ENCODE results near the gene PROSER3.
A peak's percentile ranks its signal among the peaks of the same experiment; 100 is the strongest.

PROSER3 gene

GRCh38 chr19:35738021-35738886 lies 19.7 kb upstream of the PROSER3 start:
- DNase-seq (ENCODE audit: low spot score), result no peak
- no peak for FAIRE-seq

- FAIRE-seq, result no peak
Observed at GRCh38 chr19:35738887-35739229, 19.1 kb upstream of the PROSER3 start.

GRCh38 chr19:35739275-35740107 lies 18.5 kb upstream of the PROSER3 start:
- DNase-seq (ENCODE audit: low spot score), result no peak
- no peak for FAIRE-seq

More at GRCh38 chr19:35738887-35739229, 19.1 kb upstream of the PROSER3 start:
- no peak for DNase-seq (ENCODE audit: low spot score)

GRCh38 chr19:35740108-35740422 lies 17.9 kb upstream of the PROSER3 start:
- FAIRE-seq, result no peak
- DNase-seq (ENCODE audit: low spot score), result no peak

- FAIRE-seq (peak; percentile 45), DNase-seq (ENCODE audit: low spot score) (peak; percentile 81)
Observed at GRCh38 chr19:35740423-35741202, 17.4 kb upstream of the PROSER3 start.

GRCh38 chr19:35741203-35741515 lies 16.8 kb upstream of the PROSER3 start:
- FAIRE-seq, result no peak

GRCh38 chr19:35742121-35742724 lies 15.8 kb upstream of the PROSER3 start, which contains the start of gene IGFLR1:
IGFLR1 (minus strand) TSS chr19:35742452; CDS start chr19:35741180, 1,272 bp downstream.
- FAIRE-seq, result no peak
- DNase-seq (ENCODE audit: low spot score), result no peak

More at GRCh38 chr19:35741203-35741515, 16.8 kb upstream of the PROSER3 start:
- no peak for DNase-seq (ENCODE audit: low spot score)

GRCh38 chr19:35743640-35744429 lies 14.1 kb upstream of the PROSER3 start:
- DNase-seq (ENCODE audit: low spot score) (no peak), FAIRE-seq (no peak)

DNA sequence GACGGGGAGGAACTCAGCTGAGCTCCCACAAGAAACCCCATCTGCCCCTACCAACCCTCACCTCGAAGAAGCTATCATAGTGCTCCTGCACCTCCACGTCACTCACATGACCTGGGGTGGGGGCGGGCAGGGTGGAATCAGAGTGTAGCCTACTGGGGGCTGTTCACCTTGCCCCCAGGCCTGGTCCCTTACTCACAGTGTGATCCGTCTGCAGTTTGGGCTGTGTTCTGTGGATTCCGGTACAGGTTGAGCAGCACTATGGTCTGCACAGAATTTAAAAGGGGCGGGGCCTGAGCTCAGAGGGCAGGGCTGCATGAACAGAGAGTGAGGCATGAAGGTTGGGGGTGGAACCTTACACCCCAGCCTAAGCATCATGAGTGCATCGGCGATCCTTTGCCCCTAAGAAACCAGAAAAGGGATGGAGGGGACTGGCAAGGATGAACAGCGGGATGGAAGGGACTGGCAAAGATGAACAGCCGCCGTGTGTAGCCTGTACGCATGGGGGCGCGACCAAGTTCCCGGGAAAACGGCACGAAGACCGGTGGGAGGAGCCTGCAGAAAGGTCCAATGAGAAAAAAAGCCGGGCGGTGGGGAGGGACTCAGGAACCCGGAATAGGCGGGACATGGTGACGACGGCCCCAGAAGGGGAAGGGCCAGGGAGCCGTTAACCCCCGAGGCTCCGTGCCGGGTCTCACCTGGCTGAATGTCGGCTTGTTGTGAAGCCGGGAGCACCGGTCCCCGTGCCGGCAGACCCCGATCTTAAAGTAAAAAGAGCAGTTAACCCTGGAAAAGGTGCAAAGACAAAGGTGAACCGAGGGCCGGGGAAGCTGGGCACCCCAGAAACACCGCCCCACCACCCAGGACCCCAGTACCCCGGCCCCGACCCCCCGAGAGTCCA lies 13.3 kb upstream of the PROSER3 start:
- FAIRE-seq (peak; percentile 38), DNase-seq (ENCODE audit: low spot score) (peak; percentile 82)

DNA sequence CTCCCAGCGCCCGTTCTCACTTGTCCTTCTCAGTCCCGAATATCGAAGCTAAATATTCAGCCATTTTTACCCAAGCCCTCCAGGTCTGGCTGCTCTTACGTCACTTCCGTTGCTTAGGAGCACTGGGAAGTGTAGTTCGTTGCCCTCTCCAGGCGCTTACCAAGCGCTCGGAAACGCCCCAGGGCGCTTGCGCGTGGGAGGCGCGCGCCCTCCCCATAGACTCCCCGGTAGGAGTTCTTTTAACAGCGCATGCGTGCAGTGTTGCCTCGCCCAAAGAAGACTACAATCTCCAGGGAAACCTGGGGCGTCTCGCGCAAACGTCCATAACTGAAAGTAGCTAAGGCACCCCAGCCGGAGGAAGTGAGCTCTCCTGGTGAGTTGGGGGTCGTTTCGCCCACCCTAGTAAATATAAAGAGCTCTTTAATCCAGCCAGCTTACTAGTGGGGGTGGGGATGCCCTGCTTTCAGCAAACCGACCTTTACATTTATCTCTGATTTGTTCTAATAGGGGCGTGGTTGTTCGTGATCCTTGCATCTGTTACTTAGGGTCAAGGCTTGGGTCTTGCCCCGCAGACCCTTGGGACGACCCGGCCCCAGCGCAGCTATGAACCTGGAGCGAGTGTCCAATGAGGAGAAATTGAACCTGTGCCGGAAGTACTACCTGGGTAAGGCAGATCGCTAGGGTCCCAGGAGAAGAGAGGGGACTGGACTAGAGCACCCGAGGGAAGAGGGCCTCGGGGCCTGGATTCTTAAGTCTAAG lies 12.5 kb upstream of the PROSER3 start, which contains the start of the genes PSENEN and U2AF1L4:
Gene PSENEN (plus strand): TSS at position 324 of the 759 bp plus-strand sequence. CDS start 280 bp downstream, at position 604.
Gene U2AF1L4 (minus strand): TSS at position 91 of the 759 bp plus-strand sequence. CDS start 27 bp downstream, at position 64.
- DNase-seq (ENCODE audit: low spot score) (peak; percentile 95), FAIRE-seq (peak; percentile 83)

GRCh38 chr19:35746087-35746462 lies 11.9 kb upstream of the PROSER3 start:
- DNase-seq (ENCODE audit: low spot score) (no peak), FAIRE-seq (no peak)

DNA sequence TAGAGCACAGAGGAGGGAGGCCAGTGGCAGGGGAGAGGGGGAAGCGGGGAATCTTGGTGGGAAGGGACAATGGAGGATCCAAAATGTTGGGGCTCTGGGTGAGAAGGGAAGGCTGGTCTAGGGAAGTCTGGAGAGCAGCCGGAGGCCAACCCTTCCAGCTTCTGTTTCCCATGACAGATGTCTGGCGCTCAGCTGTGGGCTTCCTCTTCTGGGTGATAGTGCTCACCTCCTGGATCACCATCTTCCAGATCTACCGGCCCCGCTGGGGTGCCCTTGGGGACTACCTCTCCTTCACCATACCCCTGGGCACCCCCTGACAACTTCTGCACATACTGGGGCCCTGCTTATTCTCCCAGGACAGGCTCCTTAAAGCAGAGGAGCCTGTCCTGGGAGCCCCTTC lies 11.4 kb upstream of the PROSER3 start:
- DNase-seq (ENCODE audit: low spot score), result no peak
- no peak for FAIRE-seq

- peak; percentile 95 for DNase-seq (ENCODE audit: low spot score)
- FAIRE-seq, result peak; percentile 88
Observed at GRCh38 chr19:35748106-35749020, 9.6 kb upstream of the PROSER3 start, which contains the start of gene LIN37. LIN37 (plus strand) TSS chr19:35748576; CDS start chr19:35748725, 149 bp downstream.

DNA sequence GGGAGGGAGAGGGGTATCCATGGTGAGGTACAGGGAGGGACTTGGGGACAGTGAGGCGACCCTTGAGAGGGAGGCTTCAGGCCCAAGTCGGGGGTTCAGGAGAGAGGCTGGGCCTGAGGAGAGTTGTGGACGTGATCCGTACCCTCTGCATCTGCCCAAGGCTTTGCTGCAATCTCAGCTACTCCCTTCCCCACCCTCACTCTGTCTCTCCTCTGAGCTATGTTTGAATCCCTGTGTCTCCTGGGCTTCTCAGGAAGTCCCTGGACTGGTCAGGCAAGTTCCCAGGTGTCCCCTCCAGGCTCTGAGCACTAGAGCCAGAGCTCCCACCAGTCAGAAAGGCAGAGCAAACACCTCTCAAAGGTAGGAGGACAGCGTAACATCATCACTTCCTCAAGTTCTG lies 7.8 kb upstream of the PROSER3 start:
- DNase-seq (ENCODE audit: low spot score), result no peak
- no peak for FAIRE-seq

- FAIRE-seq, result no peak
- DNase-seq (ENCODE audit: low spot score), result no peak
Observed at GRCh38 chr19:35751839-35752745, 5.9 kb upstream of the PROSER3 start.

GRCh38 chr19:35752746-35753350 lies 5.1 kb upstream of the PROSER3 start:
- DNase-seq (ENCODE audit: low spot score), result no peak
- FAIRE-seq, result no peak

All from RCC 7860 (cell line).